HCT116 (cell line): ENCODE results near the gene CDK8. TPM values are rescaled to one million over a fixed set of nuclear protein-coding genes. Genes with fewer than 3 reads are reported as not detected.

Experiments used
- ATAC-seq: fragments of 200-7000 bp; cut with Tn5 transposase; 2 replicates; pipeline ENCODE4 v1.9.1; 2020; ENCODE audit warnings: mild to moderate bottlenecking, moderate library complexity
- BruUV-seq: library from RNA; stranded (reverse); fragments of 400-500 nt; replicated peaks from 2 replicates; lab custom pipeline; 2021; lab: Mats Ljungman, UMichigan
- CTCF ChIA-PET: fragments of 300-600 bp; sonication (Branson Sonifier 250); formaldehyde crosslinking; loops from one replicate; lab custom pipeline; 2021; ENCODE audit warnings: antibody characterized with exemption; lab: Charles Lee
- POLR2A ChIA-PET: fragments of 300-600, 350-600 bp; sonication (Branson Sonifier 250); formaldehyde crosslinking; loops from one replicate; lab custom pipeline; 2021; ENCODE audit warnings: antibody characterized with exemption; lab: Charles Lee
- RAD21 ChIA-PET, 2 experiments: fragments of 300-600 bp; sonication (Branson Sonifier 250); formaldehyde crosslinking; loops; one replicate each; lab custom pipeline; 2023; ENCODE audit warnings: low total read pairs in 2 of 2; ENCODE audit not compliant: uncharacterized antibody in 2 of 2, unreplicated experiment in 2 of 2, low non-redundant PET in 1 of 2; lab: Charles Lee
- DNase-seq: peaks from one replicate; pipeline ENCODE4 v3.0.0-alpha.2; 2010; ENCODE audit warnings: low read depth, low spot score
- H2AFZ ChIP-seq: fragments of 200-600 bp; shearing (Covaris generic), sonication (generic); 2 replicates; pipeline ENCODE4 v1.6.1; 2017; ENCODE audit warnings: low read depth, mixed run types, mixed read lengths, antibody characterized with exemption, low read length; ENCODE audit not compliant: poor library complexity, severe bottlenecking
- H3K27ac ChIP-seq: 2 replicates; pipeline ENCODE4 v1.5.1; 2012; ENCODE audit warnings: low read depth, low read length
- H3K27me3 ChIP-seq: fragments of 200-600 bp; sonication (generic); 2 replicates; pipeline ENCODE4 v1.6.1; 2016; ENCODE audit warnings: mixed run types, low read length, mixed read lengths; ENCODE audit not compliant: insufficient read depth
- H3K36me3 ChIP-seq, 2 experiments: fragments of 200-500 bp in 1 of 2; fragments of 200-600 bp in 1 of 2; sonication (Bioruptor generic) in 1 of 2; sonication (generic) in 1 of 2; 2 replicates each; pipeline versions ENCODE4 v1.5.1 to v1.6.1; 2014 to 2016; ENCODE audit warnings: low read length in 2 of 2, inconsistent platforms in 1 of 2, mixed read lengths in 1 of 2, mixed run types in 1 of 2; ENCODE audit not compliant: insufficient read depth in 2 of 2, control insufficient read depth in 1 of 2
- H3K4me1 ChIP-seq, 2 experiments: fragments of 200-600 bp in 1 of 2; sonication (generic) in 1 of 2; 2 replicates each; pipeline versions ENCODE4 v1.5.1 to v1.6.1; 2012 to 2017; ENCODE audit warnings: low read length in 2 of 2, inconsistent platforms in 1 of 2, mild to moderate bottlenecking in 1 of 2, mixed read lengths in 1 of 2, mixed run types in 1 of 2, moderate library complexity in 1 of 2; ENCODE audit not compliant: insufficient read depth in 2 of 2, control insufficient read depth in 1 of 2
- H3K4me2 ChIP-seq: fragments of 200-600 bp; sonication (generic); 2 replicates; pipeline ENCODE4 v1.6.1; 2017; ENCODE audit warnings: mixed run types, low read length, mixed read lengths
- H3K4me3 ChIP-seq, 2 experiments: fragments of 200-600 bp in 1 of 2; sonication (generic) in 1 of 2; replicated peaks in 1 of 2; 2 replicates each; pipeline ENCODE4 v1.5.1; 2011 to 2016; ENCODE audit warnings: low read length in 2 of 2, control low read depth in 1 of 2, low read depth in 1 of 2, mild to moderate bottlenecking in 1 of 2, mixed read lengths in 1 of 2, mixed run types in 1 of 2
- H3K79me2 ChIP-seq: fragments of 200-600 bp; sonication (generic); 2 replicates; pipeline ENCODE4 v1.6.1; 2017; ENCODE audit warnings: mild to moderate bottlenecking, mixed run types, low read length, moderate library complexity, mixed read lengths; ENCODE audit not compliant: insufficient read depth
- H3K9ac ChIP-seq: fragments of 200-600 bp; sonication (generic); 2 replicates; pipeline ENCODE4 v1.6.1; 2016; ENCODE audit warnings: low read length, mixed read lengths
- H3K9me2 ChIP-seq: fragments of 200-600 bp; sonication (generic), shearing (Covaris generic); 2 replicates; pipeline ENCODE4 v1.6.1; 2017; ENCODE audit warnings: mixed run types, mild to moderate bottlenecking, moderate library complexity; ENCODE audit not compliant: insufficient read depth
- H3K9me3 ChIP-seq, 2 experiments: fragments of 200-500 bp in 1 of 2; fragments of 200-600 bp in 1 of 2; sonication (Bioruptor generic) in 1 of 2; sonication (generic) in 1 of 2; 2 replicates each; pipeline ENCODE4 v1.6.1; 2014 to 2017; ENCODE audit warnings: low read length in 2 of 2, mixed read lengths in 2 of 2, inconsistent platforms in 1 of 2, low read depth in 1 of 2, mild to moderate bottlenecking in 1 of 2, mixed run types in 1 of 2, moderate library complexity in 1 of 2; ENCODE audit not compliant: control insufficient read depth in 1 of 2, insufficient read depth in 1 of 2
- H4K20me1 ChIP-seq: fragments of 200-600 bp; sonication (generic), shearing (Covaris generic); 2 replicates; pipeline ENCODE4 v1.6.1; 2017; ENCODE audit warnings: mixed run types, mild to moderate bottlenecking, moderate library complexity; ENCODE audit not compliant: insufficient read depth
- CBX3 ChIP-seq: IDR thresholded peaks from 2 replicates; pipeline ENCODE4 v1.6.1; 2012; ENCODE audit warnings: low read depth
- ELF1 ChIP-seq: IDR thresholded peaks from 2 replicates; pipeline ENCODE4 v1.6.1; 2012; ENCODE audit warnings: low read depth, borderline replicate concordance
- EZH2 ChIP-seq: fragments of 200-600 bp; sonication (generic); IDR thresholded peaks from 2 replicates; pipeline ENCODE4 v1.6.1; 2017; ENCODE audit warnings: antibody characterized with exemption, mixed run types
- EZH2phosphoT487 ChIP-seq: fragments of 200-600 bp; IDR thresholded peaks from 2 replicates; pipeline ENCODE4 v1.6.1; 2018; ENCODE audit warnings: antibody characterized with exemption, borderline replicate concordance
- FOSL1 ChIP-seq: IDR thresholded peaks from 2 replicates; pipeline ENCODE4 v1.6.1; 2012; ENCODE audit warnings: low read depth
- POLR2AphosphoS5 ChIP-seq: IDR thresholded peaks from 2 replicates; pipeline ENCODE4 v1.6.1; 2011; ENCODE audit warnings: mild to moderate bottlenecking, low read depth, low read length, moderate library complexity
- RAD21 ChIP-seq: IDR thresholded peaks from 2 replicates; pipeline ENCODE4 v1.6.1; 2012; ENCODE audit warnings: low read depth, mild to moderate bottlenecking
- SP1 ChIP-seq: IDR thresholded peaks from 2 replicates; pipeline ENCODE4 v1.6.1; 2012; ENCODE audit warnings: low read depth
- SRF ChIP-seq: IDR thresholded peaks from 2 replicates; pipeline ENCODE4 v1.6.1; 2012; ENCODE audit warnings: low read depth
- TCF7L2 ChIP-seq: IDR thresholded peaks from 2 replicates; pipeline ENCODE4 v1.7.0; 2011; ENCODE audit warnings: borderline replicate concordance, inconsistent platforms; ENCODE audit not compliant: insufficient read depth, insufficient read length; ENCODE audit errors: extremely low read depth
- YY1 ChIP-seq: IDR thresholded peaks from 2 replicates; pipeline ENCODE4 v1.6.1; 2011; ENCODE audit warnings: low read length, low read depth, moderate library complexity, mild to moderate bottlenecking; ENCODE audit not compliant: insufficient replicate concordance; ENCODE audit errors: extremely low read depth
- ZFX ChIP-seq: fragments of 450-650 bp; IDR thresholded peaks from 2 replicates; pipeline ENCODE4 v1.6.1; 2017
- ZNF274 ChIP-seq: fragments of 200-500 bp; sonication (Bioruptor generic); IDR thresholded peaks from 2 replicates; pipeline ENCODE4 v1.6.1; 2014; ENCODE audit warnings: mild to moderate bottlenecking, low read depth, low read length, inconsistent platforms
- intact Hi-C: fragments of 100-400 bp; cut with micrococcal nuclease; formaldehyde crosslinking; loops from 2 replicates; pipeline ENCODE4 v1.10.0; 2022
- total RNA-seq: library from RNA; stranded (reverse); gene quantifications from one replicate; pipeline ENCODE4 v1.2.1, GENCODE V29; 2021; ENCODE audit not compliant: unreplicated experiment
- TF ChIP-seq, protein P1 (sequence below), 3 experiments: fragments of 200-600 bp in 1 of 3; sonication (generic) in 1 of 3; IDR thresholded peaks in 2 of 3; conservative IDR thresholded peaks in 1 of 3; 2 replicates each; pipeline ENCODE4 v1.5.1; 2012 to 2017; ENCODE audit warnings: low read depth in 2 of 3, low read length in 2 of 3, antibody characterized with exemption in 1 of 3, borderline replicate concordance in 1 of 3, control low read depth in 1 of 3, mild to moderate bottlenecking in 1 of 3, mixed read lengths in 1 of 3, mixed run types in 1 of 3, moderate library complexity in 1 of 3; ENCODE audit not compliant: insufficient read depth in 1 of 3
- TF ChIP-seq, protein P2 (sequence below): IDR thresholded peaks from 2 replicates; pipeline ENCODE4 v1.6.1; 2012

The CDK8 gene
- total RNA-seq, 1 experiment from 2014 or later = 23.8 TPM

DNA sequence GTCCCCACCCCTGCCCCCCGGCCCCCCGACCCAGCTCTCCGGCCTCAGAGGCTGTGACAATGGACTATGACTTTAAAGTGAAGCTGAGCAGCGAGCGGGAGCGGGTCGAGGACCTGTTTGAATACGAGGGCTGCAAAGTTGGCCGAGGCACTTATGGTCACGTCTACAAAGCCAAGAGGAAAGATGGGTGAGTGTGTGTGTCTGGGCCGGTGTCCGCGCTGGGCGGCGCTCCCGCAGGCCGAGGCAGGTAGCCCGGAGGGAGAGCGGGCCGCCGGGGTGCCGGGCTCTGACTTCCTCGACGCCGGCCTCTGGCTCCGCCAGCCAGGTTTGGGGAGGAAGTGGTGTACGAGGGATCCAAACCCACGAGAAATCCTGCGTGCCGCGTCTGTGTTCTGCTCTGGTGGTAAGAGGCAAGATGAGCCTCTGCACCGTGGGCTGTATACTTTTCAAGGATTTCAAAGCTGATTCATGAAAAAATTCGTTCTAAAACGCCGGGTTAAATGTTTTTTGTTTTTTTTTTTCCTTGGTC lies 718 bp downstream of the CDK8 start:
- no peaks in the 10 kb centered on the region for H3K36me3 ChIP-seq
- peak overlapping the region; percentile 90 for H3K27ac ChIP-seq
- no peaks in the 10 kb centered on the region for H3K27me3 ChIP-seq
- no peaks in the 10 kb centered on the region for H3K9me2 ChIP-seq
- no peak overlapping the region for H2AFZ ChIP-seq
- H3K9ac ChIP-seq = peak overlapping the region; percentile 67
- RAD21 ChIA-PET = no interaction called here
- peak overlapping the region; percentile 89 for H3K4me2 ChIP-seq
- intact Hi-C loops = no loop called here
- ATAC-seq = peak; percentile 52
- no peak for DNase-seq
- POLR2A ChIA-PET = no interaction called here
- CTCF ChIA-PET = no interaction called here
- H3K9me3 ChIP-seq = no peaks in the 10 kb centered on the region
- TF ChIP-seq, protein P1, sequence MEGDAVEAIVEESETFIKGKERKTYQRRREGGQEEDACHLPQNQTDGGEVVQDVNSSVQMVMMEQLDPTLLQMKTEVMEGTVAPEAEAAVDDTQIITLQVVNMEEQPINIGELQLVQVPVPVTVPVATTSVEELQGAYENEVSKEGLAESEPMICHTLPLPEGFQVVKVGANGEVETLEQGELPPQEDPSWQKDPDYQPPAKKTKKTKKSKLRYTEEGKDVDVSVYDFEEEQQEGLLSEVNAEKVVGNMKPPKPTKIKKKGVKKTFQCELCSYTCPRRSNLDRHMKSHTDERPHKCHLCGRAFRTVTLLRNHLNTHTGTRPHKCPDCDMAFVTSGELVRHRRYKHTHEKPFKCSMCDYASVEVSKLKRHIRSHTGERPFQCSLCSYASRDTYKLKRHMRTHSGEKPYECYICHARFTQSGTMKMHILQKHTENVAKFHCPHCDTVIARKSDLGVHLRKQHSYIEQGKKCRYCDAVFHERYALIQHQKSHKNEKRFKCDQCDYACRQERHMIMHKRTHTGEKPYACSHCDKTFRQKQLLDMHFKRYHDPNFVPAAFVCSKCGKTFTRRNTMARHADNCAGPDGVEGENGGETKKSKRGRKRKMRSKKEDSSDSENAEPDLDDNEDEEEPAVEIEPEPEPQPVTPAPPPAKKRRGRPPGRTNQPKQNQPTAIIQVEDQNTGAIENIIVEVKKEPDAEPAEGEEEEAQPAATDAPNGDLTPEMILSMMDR (IDR thresholded peaks at IDR 0.05 in 2 of 3, conservative IDR thresholded peaks at IDR 0.05 in 1 of 3; ENCODE audit: borderline replicate concordance in 1 of 3, insufficient read depth in 1 of 3, low read depth in 2 of 3, low read length in 2 of 3) = no peak
- TF ChIP-seq, protein P2, sequence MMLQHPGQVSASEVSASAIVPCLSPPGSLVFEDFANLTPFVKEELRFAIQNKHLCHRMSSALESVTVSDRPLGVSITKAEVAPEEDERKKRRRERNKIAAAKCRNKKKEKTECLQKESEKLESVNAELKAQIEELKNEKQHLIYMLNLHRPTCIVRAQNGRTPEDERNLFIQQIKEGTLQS = no peak
- TF ChIP-seq EZH2 (no peak), ZFX (peak; percentile 30; the same call in 1 of the 2 replicates), SRF (no peak)
- peak overlapping the region; percentile 67 to 75 for H3K4me3 ChIP-seq
- no TSS peak for BruUV-seq
- H3K4me1 ChIP-seq = peaks cover 6 to 13% of the 10 kb centered on the region in 2 experiments; a peak in 3 of 4 replicates
- H4K20me1 ChIP-seq = peaks cover 14% of the 10 kb centered on the region; the same call in 1 of the 2 replicates
- peaks cover 52% of the 10 kb centered on the region for H3K79me2 ChIP-seq

DNA sequence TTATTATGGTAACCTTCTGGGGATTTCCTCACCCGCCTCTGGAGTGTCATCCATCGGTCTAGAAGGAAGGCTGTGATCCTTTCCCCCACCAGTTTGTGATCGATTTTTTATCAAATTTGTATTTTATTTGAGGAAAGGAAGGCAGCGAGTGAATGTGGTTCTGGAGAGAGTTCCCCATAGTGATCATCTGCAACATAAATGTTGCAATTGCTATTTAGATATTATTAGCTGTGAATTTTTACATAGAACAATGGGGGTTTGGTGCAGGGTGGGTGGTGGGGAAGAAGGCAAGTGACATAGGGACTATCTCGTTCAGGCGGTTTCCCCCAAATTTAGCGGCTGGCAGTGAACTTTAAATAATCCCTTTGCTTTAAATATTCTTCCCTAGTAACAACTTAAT lies 1.2 kb downstream of the CDK8 start:
- H3K4me1 ChIP-seq = peaks cover 6 to 13% of the 10 kb centered on the region in 2 experiments; a peak in 3 of 4 replicates
- H4K20me1 ChIP-seq = peaks cover 14% of the 10 kb centered on the region; the same call in 1 of the 2 replicates
- peaks cover 57% of the 10 kb centered on the region for H3K79me2 ChIP-seq
- CTCF ChIA-PET = no interaction called here
- H3K36me3 ChIP-seq = no peaks in the 10 kb centered on the region
- no peaks in the 10 kb centered on the region for H3K27me3 ChIP-seq
- POLR2A ChIA-PET = no interaction called here
- H3K4me2 ChIP-seq = peak overlapping the region; percentile 89
- no peaks in the 10 kb centered on the region for H3K9me2 ChIP-seq
- H2AFZ ChIP-seq = no peak overlapping the region
- no TSS peak for BruUV-seq
- no peaks in the 10 kb centered on the region for H3K9me3 ChIP-seq
- H3K4me3 ChIP-seq = peak overlapping the region; percentile 67 to 75
- peak overlapping the region; percentile 67 for H3K9ac ChIP-seq
- RAD21 ChIA-PET = no interaction called here
- DNase-seq (no peak), ATAC-seq (no peak)
- intact Hi-C loops = no loop called here
- peak overlapping the region; percentile 90; the same call in 1 of the 2 replicates for H3K27ac ChIP-seq
- TF ChIP-seq CBX3 (no peak), SRF (no peak), EZH2phosphoT487 (no peak), ZNF274 (no peak), RAD21 (no peak), POLR2AphosphoS5 (no peak), FOSL1 (no peak), TCF7L2 (no peak), EZH2 (no peak), ELF1 (no peak), SP1 (no peak), YY1 (no peak)
- TF ChIP-seq, protein P1 (IDR thresholded peaks at IDR 0.05 in 2 of 3, conservative IDR thresholded peaks at IDR 0.05 in 1 of 3; ENCODE audit: borderline replicate concordance in 1 of 3, insufficient read depth in 1 of 3, low read depth in 2 of 3, low read length in 2 of 3) = no peak
